ENCODE measurements around the gene KLC1.
A peak's percentile ranks its signal among the peaks of the same experiment; 100 is the strongest.

Gene KLC1

DNA sequence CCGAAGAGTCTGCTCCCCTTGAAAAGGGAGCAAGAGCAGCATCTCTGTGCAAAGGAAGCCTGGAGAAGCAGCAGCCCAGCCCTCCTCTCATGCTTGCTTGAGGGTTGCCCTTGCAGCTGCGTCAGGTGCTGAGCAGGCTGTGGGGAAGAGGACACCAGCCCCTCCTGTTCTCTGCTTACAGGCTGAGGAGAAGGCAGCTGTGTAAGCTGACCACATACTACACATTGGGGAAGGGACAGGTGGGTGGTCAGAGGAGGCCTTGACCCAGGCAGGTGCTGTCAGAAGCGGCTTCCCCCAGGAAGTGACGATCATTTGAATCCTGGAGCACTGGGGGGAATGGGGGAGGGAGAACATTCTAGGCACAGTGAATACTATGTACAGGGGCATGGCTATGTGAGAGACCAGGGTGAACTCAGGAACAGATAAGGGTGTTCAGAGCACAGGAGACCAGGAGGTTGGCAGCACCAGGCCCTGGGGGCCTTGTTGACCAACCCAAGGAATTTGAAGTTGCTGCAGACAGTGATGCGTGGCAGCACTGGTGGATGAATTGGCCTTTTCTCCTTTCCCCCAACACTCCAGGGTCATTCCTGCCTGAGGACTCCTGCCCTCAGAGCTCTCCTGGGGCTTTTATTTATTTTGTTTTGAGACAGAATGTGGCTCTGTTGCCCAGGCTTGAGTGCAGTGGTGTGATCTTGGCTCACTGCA lies 2.7 kb upstream of the KLC1 start:
- DNase-seq (ENCODE audit: low read depth), result no peak
- Histone ChIP-seq H3K9ac (ENCODE audit: low read length) (no peak overlapping the region), H3K4me1 (ENCODE audit: control insufficient read depth, insufficient read depth, low read length) (peaks cover 34% of the 10 kb centered on the region), H3K4me3 (ENCODE audit: low read length) (no peak overlapping the region), H3K27me3 (replicated peaks; ENCODE audit: control insufficient read depth, insufficient read depth, low read length) (no peaks in the 10 kb centered on the region), H3K9me3 (ENCODE audit: control insufficient read depth, low read length) (no peaks in the 10 kb centered on the region), H3K36me3 (ENCODE audit: control insufficient read depth, insufficient read depth, low read length, severe bottlenecking) (no peaks in the 10 kb centered on the region)

GRCh38 chr14:103627073-103628025 lies 1.7 kb upstream of the KLC1 start:
- DNase-seq (ENCODE audit: low read depth), result no peak
- Histone ChIP-seq H3K27me3 (replicated peaks; ENCODE audit: control insufficient read depth, insufficient read depth, low read length) (no peaks in the 10 kb centered on the region), H3K9ac (ENCODE audit: low read length) (peak overlapping the region; percentile 93), H3K9me3 (ENCODE audit: control insufficient read depth, low read length) (no peaks in the 10 kb centered on the region), H3K4me3 (ENCODE audit: low read length) (no peak overlapping the region), H3K36me3 (ENCODE audit: control insufficient read depth, insufficient read depth, low read length, severe bottlenecking) (peaks cover 8% of the 10 kb centered on the region), H3K4me1 (ENCODE audit: control insufficient read depth, insufficient read depth, low read length) (peaks cover 35% of the 10 kb centered on the region)

DNA sequence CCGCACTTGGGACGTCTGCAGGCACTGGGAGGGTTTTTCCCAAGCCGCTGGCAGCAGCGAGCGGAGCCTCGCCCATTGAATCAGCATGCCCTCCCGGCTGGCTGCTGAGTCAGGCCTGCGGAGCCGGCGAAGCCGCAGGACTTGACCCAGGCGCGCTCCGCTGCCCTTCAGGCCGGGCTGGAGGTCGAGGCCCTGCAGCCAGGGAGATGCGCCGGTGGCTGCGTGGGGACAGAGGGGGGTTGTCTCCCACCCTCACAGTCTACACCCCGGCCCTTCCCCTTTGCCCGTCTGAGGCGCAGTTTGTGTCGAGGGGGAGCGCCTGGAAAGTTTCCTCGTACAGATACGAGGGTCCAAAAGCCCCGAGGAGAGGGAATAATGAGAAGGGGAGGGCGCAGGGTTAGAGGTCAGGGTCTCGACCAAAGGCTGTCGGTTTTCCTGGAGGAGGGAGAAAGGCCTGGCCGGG lies 759 bp upstream of the KLC1 start:
- Histone ChIP-seq H3K9ac (ENCODE audit: low read length) (peak overlapping the region; percentile 93), H3K4me1 (ENCODE audit: control insufficient read depth, insufficient read depth, low read length) (peaks cover 35% of the 10 kb centered on the region), H3K4me3 (ENCODE audit: low read length) (peak overlapping the region; percentile 86), H3K9me3 (ENCODE audit: control insufficient read depth, low read length) (no peaks in the 10 kb centered on the region), H3K27me3 (replicated peaks; ENCODE audit: control insufficient read depth, insufficient read depth, low read length) (no peaks in the 10 kb centered on the region), H3K36me3 (ENCODE audit: control insufficient read depth, insufficient read depth, low read length, severe bottlenecking) (peaks cover 13% of the 10 kb centered on the region)
- peak; percentile 91 for DNase-seq (ENCODE audit: low read depth)

- Histone ChIP-seq H3K4me3 (ENCODE audit: low read length) (peak overlapping the region; percentile 86), H3K36me3 (ENCODE audit: control insufficient read depth, insufficient read depth, low read length, severe bottlenecking) (peaks cover 13% of the 10 kb centered on the region), H3K27me3 (replicated peaks; ENCODE audit: control insufficient read depth, insufficient read depth, low read length) (no peaks in the 10 kb centered on the region), H3K9me3 (ENCODE audit: control insufficient read depth, low read length) (no peaks in the 10 kb centered on the region), H3K9ac (ENCODE audit: low read length) (peak overlapping the region; percentile 93), H3K4me1 (ENCODE audit: control insufficient read depth, insufficient read depth, low read length) (peaks cover 34% of the 10 kb centered on the region)
- DNase-seq (ENCODE audit: low read depth), result peak; percentile 70
These were observed 601 bp downstream of the KLC1 start for GRCh38 chr14:103629503-103630121.

- Histone ChIP-seq H3K9ac (ENCODE audit: low read length) (peak overlapping the region; percentile 93), H3K4me3 (ENCODE audit: low read length) (peak overlapping the region; percentile 86), H3K4me1 (ENCODE audit: control insufficient read depth, insufficient read depth, low read length) (peaks cover 32% of the 10 kb centered on the region), H3K9me3 (ENCODE audit: control insufficient read depth, low read length) (no peaks in the 10 kb centered on the region), H3K27me3 (replicated peaks; ENCODE audit: control insufficient read depth, insufficient read depth, low read length) (no peaks in the 10 kb centered on the region), H3K36me3 (ENCODE audit: control insufficient read depth, insufficient read depth, low read length, severe bottlenecking) (peaks cover 13% of the 10 kb centered on the region)
- DNase-seq (ENCODE audit: low read depth), result peak; percentile 60
These were observed 1.5 kb downstream of the KLC1 start for GRCh38 chr14:103630364-103631108.

DNA sequence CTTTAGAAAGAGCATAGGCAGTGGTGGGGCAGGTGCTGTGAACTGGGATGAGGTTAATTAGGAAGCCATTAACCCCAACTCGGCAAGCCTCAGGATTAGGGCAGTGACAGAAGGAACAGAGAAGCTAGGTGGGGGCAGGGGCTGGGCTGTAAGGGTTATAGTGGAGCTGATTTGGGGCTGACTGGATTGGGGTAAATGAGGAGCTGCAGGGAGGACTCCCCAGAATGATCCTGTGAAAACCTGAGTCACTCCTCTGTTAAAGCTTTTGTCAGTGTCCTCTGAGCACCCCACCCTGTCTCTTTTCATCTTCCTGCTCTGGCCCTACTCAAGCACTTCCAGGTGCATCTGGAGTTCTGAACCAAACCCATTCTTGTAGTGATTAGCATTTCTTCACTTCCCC lies 4.4 kb downstream of the KLC1 start:
- H3K4me3 ChIP-seq (ENCODE audit: low read length), result no peak overlapping the region
- no peak overlapping the region for H3K9ac ChIP-seq (ENCODE audit: low read length)

GRCh38 chr14:103634156-103634555 lies 5.1 kb downstream of the KLC1 start:
- no peak for DNase-seq (ENCODE audit: low read depth)
- H3K9ac ChIP-seq (ENCODE audit: low read length), result no peak overlapping the region
- no peaks in the 10 kb centered on the region for H3K9me3 ChIP-seq (ENCODE audit: control insufficient read depth, low read length)
- no peak overlapping the region for H3K4me3 ChIP-seq (ENCODE audit: low read length)
- peaks cover 19% of the 10 kb centered on the region for H3K36me3 ChIP-seq (ENCODE audit: control insufficient read depth, insufficient read depth, low read length, severe bottlenecking)
- no peaks in the 10 kb centered on the region for H3K27me3 ChIP-seq (replicated peaks; ENCODE audit: control insufficient read depth, insufficient read depth, low read length)
- H3K4me1 ChIP-seq (ENCODE audit: control insufficient read depth, insufficient read depth, low read length), result peaks cover 36% of the 10 kb centered on the region

More for the DNA sequence above, 4.4 kb downstream of the KLC1 start:
- no peaks in the 10 kb centered on the region for H3K27me3 ChIP-seq (replicated peaks; ENCODE audit: control insufficient read depth, insufficient read depth, low read length)
- peaks cover 31% of the 10 kb centered on the region for H3K4me1 ChIP-seq (ENCODE audit: control insufficient read depth, insufficient read depth, low read length)
- peaks cover 19% of the 10 kb centered on the region for H3K36me3 ChIP-seq (ENCODE audit: control insufficient read depth, insufficient read depth, low read length, severe bottlenecking)
- no peaks in the 10 kb centered on the region for H3K9me3 ChIP-seq (ENCODE audit: control insufficient read depth, low read length)
- no peak for DNase-seq (ENCODE audit: low read depth)

GRCh38 chr14:103638594-103638993 lies 9.6 kb downstream of the KLC1 start:
- H3K27me3 ChIP-seq (replicated peaks; ENCODE audit: control insufficient read depth, insufficient read depth, low read length), result no peaks in the 10 kb centered on the region
- no peak overlapping the region for H3K9ac ChIP-seq (ENCODE audit: low read length)
- DNase-seq (ENCODE audit: low read depth), result no peak
- no peaks in the 10 kb centered on the region for H3K9me3 ChIP-seq (ENCODE audit: control insufficient read depth, low read length)
- H3K4me3 ChIP-seq (ENCODE audit: low read length), result no peak overlapping the region
- H3K36me3 ChIP-seq (ENCODE audit: control insufficient read depth, insufficient read depth, low read length, severe bottlenecking), result peaks cover 6% of the 10 kb centered on the region
- H3K4me1 ChIP-seq (ENCODE audit: control insufficient read depth, insufficient read depth, low read length), result peaks cover 39% of the 10 kb centered on the region

GRCh38 chr14:103641161-103641560 lies 12.2 kb downstream of the KLC1 start:
- Histone ChIP-seq H3K36me3 (ENCODE audit: control insufficient read depth, insufficient read depth, low read length, severe bottlenecking) (peaks cover 6% of the 10 kb centered on the region), H3K4me1 (ENCODE audit: control insufficient read depth, insufficient read depth, low read length) (peaks cover 28% of the 10 kb centered on the region), H3K27me3 (replicated peaks; ENCODE audit: control insufficient read depth, insufficient read depth, low read length) (no peaks in the 10 kb centered on the region), H3K4me3 (ENCODE audit: low read length) (no peak overlapping the region), H3K9me3 (ENCODE audit: control insufficient read depth, low read length) (no peaks in the 10 kb centered on the region), H3K9ac (ENCODE audit: low read length) (no peak overlapping the region)
- no peak for DNase-seq (ENCODE audit: low read depth)

- Histone ChIP-seq H3K36me3 (ENCODE audit: control insufficient read depth, insufficient read depth, low read length, severe bottlenecking) (peaks cover 5% of the 10 kb centered on the region), H3K9me3 (ENCODE audit: control insufficient read depth, low read length) (no peaks in the 10 kb centered on the region), H3K4me3 (ENCODE audit: low read length) (no peak overlapping the region), H3K4me1 (ENCODE audit: control insufficient read depth, insufficient read depth, low read length) (peaks cover 10% of the 10 kb centered on the region), H3K9ac (ENCODE audit: low read length) (no peak overlapping the region), H3K27me3 (replicated peaks; ENCODE audit: control insufficient read depth, insufficient read depth, low read length) (no peaks in the 10 kb centered on the region)
- no peak for DNase-seq (ENCODE audit: low read depth)
These were observed 17.2 kb downstream of the KLC1 start for GRCh38 chr14:103646189-103646588.

Data from adipocyte (in vitro differentiated cells).